Peyer's patch (tissue), 4 donors: ENCODE measurements around the gene TBATA. TPM values are rescaled to one million over a fixed set of nuclear protein-coding genes. Genes with fewer than 3 reads are reported as not detected.
A peak's percentile ranks its signal among the peaks of the same experiment; 100 is the strongest.
"Not testable (repeated sequence)": the region's sequence is repeated elsewhere in the genome, so short reads cannot be mapped to it uniquely, and the experiment has no call there.

Experiments
- DNase-seq, 3 donors: peaks; one replicate each; pipeline ENCODE4 v3.0.0-alpha.2; 2017 to 2019
- H3K27ac ChIP-seq, 4 donors: fragments of 200-600 bp; sonication (generic); one replicate each; pipeline ENCODE4 v1.5.1; 2016 to 2019
- H3K27me3 ChIP-seq, 2 donors: fragments of 200-600 bp; sonication (generic); one replicate each; pipeline ENCODE4 v1.5.1; 2019
- H3K36me3 ChIP-seq, 3 donors: fragments of 200-600 bp; sonication (generic); one replicate each; pipeline ENCODE4 v1.5.1; 2016 to 2019
- H3K4me1 ChIP-seq, 4 donors: fragments of 200-600 bp; sonication (generic); one replicate each; pipeline ENCODE4 v1.5.1; 2016 to 2019
- H3K4me3 ChIP-seq, 4 donors: fragments of 200-600 bp; sonication (generic); 1 replicate in 3 of 4; 2 replicates in 1 of 4; pipeline ENCODE4 v1.5.1; 2016 to 2019; ENCODE audit warnings: mild to moderate bottlenecking in 1 of 4
- H3K9me3 ChIP-seq, 4 donors: fragments of 200-600 bp; sonication (generic); one replicate each; pipeline ENCODE4 v1.5.1; 2016 to 2019; ENCODE audit warnings: mild to moderate bottlenecking in 1 of 4
- CTCF ChIP-seq, 6 experiments: fragments of 450-650 bp in 4 of 6; fragments of 200-600 bp in 2 of 6; sonication (generic) in 1 of 6; IDR thresholded peaks; one replicate each; pipeline ENCODE4 v1.5.1; 2017 to 2019; ENCODE audit warnings: antibody characterized with exemption in 6 of 6, mild to moderate bottlenecking in 3 of 6, moderate library complexity in 1 of 6
- POLR2A ChIP-seq, 2 donors: fragments of 450-650 bp; IDR thresholded peaks; one replicate each; pipeline ENCODE4 v1.5.1; 2017; ENCODE audit warnings: antibody characterized with exemption in 2 of 2, mild to moderate bottlenecking in 2 of 2, moderate library complexity in 2 of 2
- total RNA-seq, 4 donors: library from RNA; depleted of rRNA; stranded (reverse); fragments of >200 nt; gene quantifications; one replicate each; pipeline ENCODE4 v1.1.0, GENCODE V29; 2016

The TBATA gene
- total RNA-seq, 4 donors from 2014 or later, result not detected

- TF ChIP-seq POLR2A (IDR thresholded peaks at IDR 0.05) (no peak), CTCF (IDR thresholded peaks at IDR 0.05) (no peak)
- DNase-seq, result peak in 1 of 3 donors; percentile 32
- no peaks in the 10 kb centered on the region for H3K9me3 ChIP-seq
- H3K27ac ChIP-seq, result no peak overlapping the region
- H3K4me1 ChIP-seq, result no peaks in the 10 kb centered on the region
- no peaks in the 10 kb centered on the region for H3K27me3 ChIP-seq
- no peaks in the 10 kb centered on the region for H3K36me3 ChIP-seq
- H3K4me3 ChIP-seq, result no peak overlapping the region
These were observed 12.6 kb downstream of the TBATA start for GRCh38 chr10:70772627-70773026.

GRCh38 chr10:70771311-70772194 is 13.6 kb downstream of the TBATA start:
- Histone ChIP-seq H3K4me3 (no peak overlapping the region), H3K4me1 (no peaks in the 10 kb centered on the region), H3K27me3 (no peaks in the 10 kb centered on the region), H3K27ac (no peak overlapping the region), H3K36me3 (no peaks in the 10 kb centered on the region), H3K9me3 (no peaks in the 10 kb centered on the region)
- TF ChIP-seq CTCF (IDR thresholded peaks at IDR 0.05), result no peak
- DNase-seq, result no peak

- not testable (repeated sequence) for H3K4me1 ChIP-seq, H3K4me3 ChIP-seq, H3K27ac ChIP-seq, H3K36me3 ChIP-seq, H3K27me3 ChIP-seq, H3K9me3 ChIP-seq
- DNase-seq, result peak in 1 of 3 donors; percentile 36
These were observed 14.7 kb downstream of the TBATA start for GRCh38 chr10:70770516-70770915.

- H3K36me3 ChIP-seq, result no peaks in the 10 kb centered on the region
- H3K27me3 ChIP-seq, result no peaks in the 10 kb centered on the region
- H3K4me3 ChIP-seq, result no peak overlapping the region
- H3K9me3 ChIP-seq, result no peaks in the 10 kb centered on the region
- no peak overlapping the region for H3K27ac ChIP-seq
- TF ChIP-seq POLR2A (IDR thresholded peaks at IDR 0.05), result no peak
- TF ChIP-seq CTCF (IDR thresholded peaks at IDR 0.05), result no peak
- H3K4me1 ChIP-seq, result no peaks in the 10 kb centered on the region
- DNase-seq, result no peak
These were observed 15.2 kb downstream of the TBATA start for GRCh38 chr10:70770001-70770400.

GRCh38 chr10:70769121-70769520 is 16.1 kb downstream of the TBATA start:
- DNase-seq, result no peak

GRCh38 chr10:70768026-70768685 is 17.0 kb downstream of the TBATA start:
- H3K36me3 ChIP-seq, H3K4me3 ChIP-seq, H3K27me3 ChIP-seq, H3K4me1 ChIP-seq, H3K9me3 ChIP-seq, H3K27ac ChIP-seq: not testable (repeated sequence)
- DNase-seq, result peak in 1 of 3 donors; percentile 37

More at GRCh38 chr10:70769121-70769520, 16.1 kb downstream of the TBATA start:
- Histone ChIP-seq H3K27me3 (no peaks in the 10 kb centered on the region), H3K36me3 (no peaks in the 10 kb centered on the region), H3K4me1 (no peaks in the 10 kb centered on the region), H3K4me3 (no peak overlapping the region), H3K27ac (no peak overlapping the region), H3K9me3 (no peaks in the 10 kb centered on the region)
- no peak for TF ChIP-seq CTCF (IDR thresholded peaks at IDR 0.05)
- TF ChIP-seq POLR2A (IDR thresholded peaks at IDR 0.05), result no peak
